NCI-H82 (cell line): ENCODE data around the gene THBS2.

Experiments used
- DNase-seq: peaks from one replicate; lab custom pipeline; 2025; lab: John Stamatoyannopoulos, UW

The THBS2 gene

DNA sequence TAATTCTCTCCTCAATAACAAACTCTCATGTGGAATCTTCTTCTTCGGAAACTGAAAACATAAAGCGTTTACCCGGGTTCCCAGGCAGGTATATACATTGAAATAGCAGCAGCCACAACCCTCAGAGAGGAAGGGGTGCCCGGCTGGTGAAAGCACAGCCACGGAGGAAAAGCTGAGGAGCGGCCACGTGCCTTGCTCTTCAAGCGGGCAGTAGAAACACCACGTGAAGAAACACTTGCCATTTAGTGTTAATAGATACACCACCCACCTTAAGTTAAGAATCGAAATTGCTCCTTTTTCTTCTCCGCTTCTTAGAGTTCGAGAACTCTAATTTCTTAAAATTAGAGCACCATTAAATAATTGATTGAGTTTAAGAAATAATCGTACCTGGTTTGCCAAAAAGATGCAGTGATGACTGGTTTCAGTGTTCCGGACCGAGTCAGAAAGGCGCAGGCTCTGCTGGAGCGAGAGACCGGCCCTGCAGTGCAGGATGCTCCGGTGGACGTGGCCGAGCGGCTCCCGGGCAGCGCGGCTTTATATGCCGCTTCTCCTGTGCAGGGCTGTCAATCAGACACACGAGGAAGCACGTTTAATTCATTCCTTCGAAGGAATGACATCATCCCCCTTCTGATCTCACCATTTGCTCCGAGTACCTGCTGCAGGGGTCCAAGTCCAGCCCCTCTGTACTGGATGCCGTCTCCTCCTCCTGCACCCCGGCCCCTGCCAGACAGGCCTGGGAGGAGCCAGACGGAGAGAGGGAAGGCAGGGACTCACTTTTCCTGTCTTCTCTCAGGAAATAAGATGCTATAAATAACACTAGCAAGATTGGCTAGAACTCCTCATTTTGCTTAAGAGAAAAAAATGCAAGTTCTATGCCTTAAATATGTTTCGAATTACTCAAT is at the start of gene THBS2:
TSS of gene THBS2 (minus strand) at position 510 of the 902 bp plus-strand sequence. CDS start 3,062 bp downstream, outside the sequence.
- no peak for DNase-seq

DNA sequence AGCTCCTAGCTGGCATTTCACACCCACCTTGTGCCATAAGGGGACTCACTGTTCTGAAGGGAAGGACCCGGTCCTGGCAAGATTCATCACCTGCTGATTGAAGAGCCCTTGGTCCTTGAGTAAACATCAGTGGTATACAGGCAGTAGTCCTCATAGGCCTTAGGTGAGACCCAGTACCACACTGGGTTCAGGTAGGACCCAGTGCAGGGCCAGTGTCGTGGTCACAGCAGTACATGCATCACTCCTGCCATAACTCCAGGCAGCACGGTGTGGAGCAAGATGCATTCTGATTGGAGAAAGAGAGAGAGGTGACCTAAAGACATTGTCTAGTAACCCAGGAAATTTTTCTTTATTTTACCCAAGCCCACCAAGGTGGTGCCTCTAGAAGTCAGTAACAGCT is 49.1 kb upstream of the THBS2 start:
- DNase-seq: no peak

DNA sequence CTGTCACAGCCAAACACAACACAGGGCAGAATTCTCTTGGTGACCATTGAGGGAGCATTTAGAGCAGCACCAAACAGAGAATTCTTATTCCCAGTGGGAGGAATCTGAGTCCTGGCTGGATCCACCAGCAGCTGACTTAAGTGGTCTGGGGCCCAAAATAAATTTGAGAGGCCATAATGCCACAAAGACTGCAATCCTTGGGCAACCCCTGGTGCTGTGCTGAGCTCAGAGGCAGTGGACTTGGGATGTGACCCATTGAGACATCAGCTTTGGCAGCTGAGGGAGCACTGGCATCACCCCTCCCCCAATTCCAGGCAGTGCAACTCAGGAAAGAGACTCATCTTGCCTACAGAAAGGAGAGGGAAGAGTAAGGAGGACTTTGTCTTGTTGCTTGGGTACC is 48.6 kb upstream of the THBS2 start:
- no peak for DNase-seq

DNA sequence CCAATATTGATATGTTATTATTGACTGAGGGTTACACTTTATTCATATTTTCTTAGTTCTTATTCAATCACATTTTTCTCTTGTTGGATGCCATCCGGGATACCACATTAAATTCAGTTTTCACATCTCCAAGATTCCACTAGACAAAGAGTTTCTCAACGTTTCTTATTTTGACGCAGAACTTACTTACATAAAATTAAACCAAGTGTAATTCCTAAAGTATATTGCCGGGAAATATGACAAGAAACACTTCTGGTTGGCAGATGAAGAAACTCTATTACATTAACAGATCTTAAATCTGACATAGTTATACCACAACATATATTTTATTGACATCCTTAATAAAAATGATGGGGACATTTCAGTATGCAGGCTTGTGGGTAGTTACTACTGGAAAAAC is 47.3 kb upstream of the THBS2 start:
- DNase-seq: no peak

DNA sequence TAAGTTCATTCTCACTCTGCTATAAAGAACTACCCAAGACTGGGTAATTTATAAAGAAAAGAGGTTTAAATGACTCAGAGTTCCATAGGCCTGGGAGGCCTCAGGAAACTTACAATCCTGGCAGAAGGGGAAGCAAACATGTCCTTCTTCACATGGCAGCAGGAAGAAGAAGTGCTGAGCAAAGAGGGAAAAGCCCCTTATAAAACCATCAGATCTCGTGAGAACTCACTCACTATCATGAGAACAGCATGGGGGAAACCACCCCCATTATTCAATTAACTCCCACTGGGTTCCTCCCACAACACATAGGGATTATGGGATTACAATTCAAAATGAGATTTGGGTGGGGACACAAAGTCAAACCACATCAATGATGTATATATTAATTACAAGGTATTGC is 45.0 kb upstream of the THBS2 start:
- DNase-seq: peak; percentile 54

DNA sequence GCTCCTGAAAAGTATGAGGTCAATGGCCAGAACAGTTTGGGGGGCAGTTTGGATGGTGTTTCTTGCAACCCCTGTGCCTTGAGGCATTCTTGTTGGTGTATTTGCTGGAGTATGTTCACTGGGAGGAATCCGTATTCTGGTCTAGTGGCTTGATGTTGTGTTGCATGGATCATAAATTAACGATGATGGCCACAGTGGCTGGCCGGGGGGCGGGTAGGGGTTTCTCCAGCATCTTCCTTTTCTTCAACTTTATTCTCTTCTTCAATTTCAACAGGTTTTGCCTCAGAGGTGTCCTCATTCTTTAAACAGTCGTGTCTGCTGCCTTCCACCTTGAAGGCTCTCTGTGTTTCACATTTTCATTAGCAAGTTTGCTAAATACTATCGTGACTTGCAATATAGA is 43.0 kb upstream of the THBS2 start:
- DNase-seq: no peak

DNA sequence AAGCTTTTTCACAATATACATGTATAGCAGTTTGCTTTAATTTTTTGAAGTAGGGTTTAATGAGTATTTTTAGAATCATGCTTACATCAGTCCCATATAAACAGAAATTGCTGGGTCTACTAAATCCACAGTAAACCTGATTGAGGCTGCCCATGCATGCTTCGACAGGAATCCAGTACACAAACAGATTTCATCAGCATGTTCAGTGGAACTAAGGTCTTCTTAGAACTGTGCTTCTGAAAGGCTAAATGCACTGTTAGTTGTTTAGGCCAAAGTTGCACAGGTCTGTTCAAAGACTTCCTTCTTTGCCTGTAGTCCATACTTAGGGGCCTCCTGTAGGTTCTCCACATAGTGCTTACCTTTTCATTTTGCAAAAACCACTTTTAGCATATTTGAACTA is 42.5 kb upstream of the THBS2 start:
- DNase-seq: no peak

DNA sequence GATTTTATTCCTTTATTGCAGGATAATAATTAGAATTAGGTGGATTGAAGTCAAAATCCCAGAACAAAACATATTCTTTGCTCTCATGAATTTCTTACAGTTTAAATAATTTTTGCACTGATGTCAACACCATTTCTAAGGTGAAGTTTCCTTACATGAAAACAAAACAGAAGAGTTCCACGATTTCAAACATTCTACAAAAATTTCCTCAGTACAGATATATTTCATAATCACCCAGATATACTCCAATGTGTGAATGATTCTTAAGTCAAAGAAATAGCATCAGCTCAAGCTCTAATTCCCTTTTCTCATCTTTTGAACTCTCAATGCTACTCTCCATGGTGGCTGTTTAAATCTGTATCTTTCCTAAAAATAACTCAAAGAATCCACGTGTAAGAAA is 39.5 kb upstream of the THBS2 start:
- no peak for DNase-seq

DNA sequence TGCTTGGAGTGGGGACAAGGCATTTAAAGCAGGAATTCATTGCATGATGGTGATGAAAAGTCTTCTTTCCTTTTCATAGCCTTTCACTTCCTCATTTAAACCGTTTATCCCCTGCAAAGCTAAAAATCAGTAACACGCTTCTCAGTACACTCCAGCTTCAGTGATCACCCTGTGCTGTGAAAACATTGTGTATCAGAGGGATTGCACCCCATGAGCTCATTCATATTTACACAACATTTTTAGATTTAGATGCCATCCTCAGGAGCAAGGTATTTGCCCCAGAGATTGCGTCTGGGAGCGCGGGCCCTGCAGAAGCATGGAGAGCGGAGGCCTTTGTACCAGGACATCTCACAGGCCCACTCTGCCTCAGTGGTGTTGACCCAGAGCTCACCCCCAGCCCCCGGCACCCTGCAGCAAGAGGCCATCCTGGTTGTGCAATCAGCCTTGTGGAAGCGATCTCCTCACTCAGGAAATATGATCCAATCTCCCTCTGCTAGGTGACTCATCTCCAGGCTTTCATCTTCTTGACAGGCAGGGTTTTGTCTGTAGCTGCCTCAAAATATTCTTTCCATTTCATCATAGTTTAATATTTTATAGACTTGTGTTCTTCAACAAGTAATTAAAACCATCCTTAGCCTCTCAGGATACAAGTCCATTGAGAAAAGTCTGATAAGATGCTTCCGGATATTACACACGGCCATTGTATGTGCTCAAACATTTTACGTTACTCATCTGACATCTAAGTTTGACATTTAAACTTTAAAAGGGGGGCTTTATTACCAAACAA is 38.9 kb upstream of the THBS2 start:
- no peak for DNase-seq

DNA sequence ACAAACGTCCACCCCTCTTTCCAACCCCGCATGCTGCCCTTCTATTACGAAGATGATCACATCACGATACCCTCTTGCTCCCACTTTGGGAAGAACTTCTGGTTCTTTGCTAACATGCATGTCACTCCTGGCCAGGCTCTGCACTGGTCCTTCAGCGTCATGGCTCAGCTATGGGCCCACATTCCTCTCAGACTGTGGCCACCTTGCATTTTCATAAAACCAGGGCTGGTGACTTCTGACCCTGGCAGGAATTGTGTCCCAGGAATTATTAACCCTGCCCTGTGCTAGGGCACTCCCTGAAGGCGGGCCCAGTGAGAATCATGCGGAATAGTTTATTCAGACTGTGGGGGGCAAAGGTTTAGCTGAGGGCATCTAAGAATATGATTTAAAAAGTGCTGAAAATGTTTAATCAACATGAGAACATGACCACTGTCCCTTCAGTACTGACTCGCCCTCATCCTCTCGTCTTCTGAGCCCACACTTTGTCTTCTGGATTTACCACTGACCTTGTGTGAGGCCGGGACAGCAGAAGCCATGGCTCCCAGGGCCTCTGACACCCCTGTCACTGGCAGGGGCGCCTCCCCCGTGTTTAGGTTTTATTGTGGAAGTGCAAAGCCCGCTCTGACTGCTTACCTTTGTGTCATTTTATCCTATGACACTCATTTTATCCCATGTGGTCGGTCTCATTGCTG is 38.1 kb upstream of the THBS2 start:
- no peak for DNase-seq

DNA sequence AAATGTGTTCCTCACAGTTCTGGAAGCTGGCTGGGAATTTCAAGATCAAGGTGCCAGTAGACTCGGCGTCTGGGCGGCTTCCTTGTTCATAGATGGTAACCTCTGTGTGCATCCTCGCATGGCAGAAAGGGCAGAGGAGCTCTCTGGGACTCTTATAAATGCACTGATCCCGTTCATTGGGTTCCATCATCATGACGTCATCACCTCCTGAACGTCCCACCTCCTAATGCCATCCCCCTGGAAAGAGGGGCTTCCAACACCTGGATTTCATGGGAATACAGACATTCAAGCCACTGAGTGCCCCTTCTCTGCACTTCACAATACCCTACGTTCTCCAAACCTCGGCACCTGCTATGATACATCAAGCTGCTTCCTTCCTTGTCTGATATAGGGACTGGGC is 37.5 kb upstream of the THBS2 start:
- DNase-seq: no peak

DNA sequence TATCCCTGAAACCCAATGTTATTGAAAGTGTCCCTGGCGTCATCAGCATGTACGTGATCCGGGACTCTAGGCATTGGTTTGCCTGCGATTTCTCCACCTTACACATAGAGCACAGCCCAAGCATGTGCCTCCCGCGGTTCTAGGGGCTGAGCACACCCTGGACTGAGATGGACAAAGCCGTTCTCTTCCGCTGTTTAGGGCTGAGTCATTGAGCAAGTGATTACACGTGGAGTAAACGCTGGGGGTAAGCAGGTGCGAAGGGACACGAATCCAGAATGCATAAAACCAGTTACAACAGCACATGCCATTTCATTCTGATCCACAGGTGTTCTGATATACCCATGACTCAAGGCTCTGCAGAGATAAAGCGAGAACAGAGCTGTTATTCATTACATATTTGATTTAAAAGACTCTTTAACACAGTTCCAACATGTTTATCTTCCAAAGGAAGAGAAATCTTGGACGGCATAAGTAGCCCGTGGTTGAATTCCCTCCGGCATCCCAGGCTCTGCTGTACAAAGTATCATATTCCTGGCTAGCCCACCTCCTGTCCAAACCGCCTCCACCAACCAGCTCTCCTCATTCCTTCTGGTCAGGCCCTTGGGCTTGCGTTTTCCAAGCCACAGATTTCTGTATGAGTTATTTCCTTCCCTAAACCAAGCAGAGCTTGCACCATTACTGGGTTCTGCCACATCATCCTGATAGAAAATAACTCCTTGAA is 36.1 kb upstream of the THBS2 start:
- no peak for DNase-seq

DNA sequence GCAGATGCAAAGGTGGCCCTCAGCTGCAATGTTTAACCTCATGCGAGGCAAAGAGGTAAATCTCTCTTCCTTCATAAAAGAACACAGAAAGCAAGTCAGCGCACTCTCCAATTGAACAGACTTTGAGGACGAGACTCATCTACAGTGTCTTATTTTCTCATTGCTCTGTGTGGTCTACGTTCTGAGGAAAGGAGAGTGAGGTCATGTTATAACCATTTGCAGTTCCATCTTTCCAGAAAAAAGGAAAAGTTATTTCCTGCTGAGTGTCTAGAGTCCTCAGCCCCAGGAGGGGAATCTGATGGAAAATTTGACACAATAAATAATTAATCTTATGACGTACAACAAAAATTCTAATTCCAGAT is 35.6 kb upstream of the THBS2 start:
- DNase-seq: no peak

DNA sequence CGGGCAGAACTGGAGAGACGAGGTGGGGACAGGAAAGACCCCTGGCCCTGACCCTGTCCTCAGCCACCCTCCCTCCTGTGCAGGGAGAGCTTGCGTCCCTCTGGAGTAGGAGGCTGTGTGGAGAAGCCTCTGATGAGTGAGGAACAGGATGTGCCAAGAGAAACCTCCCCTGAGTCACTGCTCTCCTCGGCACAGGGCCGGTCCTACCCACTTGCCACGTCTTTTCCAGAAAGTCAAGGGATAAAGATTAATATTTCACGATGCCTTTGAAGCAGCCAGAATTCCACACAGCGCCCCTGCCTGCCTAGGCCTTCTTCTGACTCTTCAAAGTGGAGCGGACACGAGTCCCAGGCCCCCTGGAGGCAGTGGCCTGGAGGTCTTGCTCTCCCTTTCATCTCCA is 34.9 kb upstream of the THBS2 start:
- DNase-seq: no peak

DNA sequence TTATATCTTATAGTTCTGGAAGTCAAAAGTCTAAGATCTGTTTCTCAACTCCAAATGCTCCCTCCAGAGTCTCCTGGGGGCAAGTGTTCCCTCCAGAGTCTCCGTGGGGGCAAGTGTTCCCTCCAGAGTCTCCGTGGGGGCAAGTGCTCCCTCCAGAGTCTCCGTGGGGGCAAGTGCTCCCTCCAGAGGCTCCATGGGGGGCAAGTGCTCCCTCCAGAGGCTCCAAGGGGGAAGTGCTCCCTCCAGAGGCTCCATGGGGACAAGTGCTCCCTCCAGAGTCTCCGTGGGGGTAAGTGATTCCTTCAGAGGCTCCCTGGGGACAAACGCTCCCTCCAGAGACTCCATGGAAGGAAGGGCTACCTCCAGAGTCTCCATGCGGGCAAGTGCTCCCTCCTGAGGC is 34.0 kb upstream of the THBS2 start:
- DNase-seq: no peak

DNA sequence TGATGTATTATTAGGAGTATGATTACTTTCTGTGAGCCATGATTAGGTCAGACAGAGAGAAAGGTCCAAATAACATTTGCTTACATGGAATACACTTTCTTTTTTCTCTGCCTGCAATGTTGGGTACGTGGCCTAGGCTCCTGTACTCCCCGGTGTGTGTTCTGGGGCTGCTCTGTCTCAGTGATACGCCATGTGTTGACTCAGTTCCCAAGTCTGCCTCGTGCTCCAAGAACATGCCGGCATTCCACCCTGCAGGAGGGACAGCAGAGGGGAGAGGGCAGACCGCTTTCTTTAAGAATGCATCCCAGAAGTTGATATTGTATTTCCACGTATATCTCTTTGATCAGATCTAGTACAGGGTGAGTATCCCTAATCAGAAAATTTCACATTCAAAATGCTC is 33.3 kb upstream of the THBS2 start:
- DNase-seq: no peak

DNA sequence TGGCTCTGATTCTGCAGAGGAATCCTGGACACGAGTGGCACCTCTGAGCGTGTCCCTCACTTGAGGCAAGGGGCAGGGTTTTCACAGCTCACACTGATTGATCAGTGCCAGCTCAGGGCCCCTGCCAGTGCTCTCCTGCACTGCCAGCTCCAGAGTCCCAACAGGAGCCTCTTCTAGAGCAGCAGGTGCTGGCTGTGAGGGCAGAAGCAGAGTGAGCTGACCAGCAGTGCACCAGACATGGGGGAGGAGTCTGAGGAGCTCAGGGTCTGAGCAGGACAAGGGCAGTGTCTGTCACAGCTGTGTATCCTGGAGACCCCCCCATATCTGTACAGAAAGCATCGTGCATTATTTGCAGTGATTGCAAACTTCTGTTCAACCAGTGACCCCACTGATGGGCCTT is 31.5 kb upstream of the THBS2 start:
- no peak for DNase-seq

DNA sequence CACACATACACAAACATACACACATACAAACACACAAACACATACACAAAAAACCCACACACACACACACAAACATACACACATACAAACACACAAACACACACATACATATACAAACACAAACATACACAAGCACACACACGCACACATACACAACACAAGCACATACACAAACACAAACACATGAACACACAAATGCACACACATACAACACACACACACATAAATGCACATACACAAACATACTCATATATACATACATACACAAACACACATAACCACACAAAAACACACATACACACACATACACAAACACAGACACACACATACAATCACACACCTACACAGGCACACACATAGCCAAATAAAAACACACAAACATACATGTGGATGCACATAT is 30.3 kb upstream of the THBS2 start:
- no peak for DNase-seq

DNA sequence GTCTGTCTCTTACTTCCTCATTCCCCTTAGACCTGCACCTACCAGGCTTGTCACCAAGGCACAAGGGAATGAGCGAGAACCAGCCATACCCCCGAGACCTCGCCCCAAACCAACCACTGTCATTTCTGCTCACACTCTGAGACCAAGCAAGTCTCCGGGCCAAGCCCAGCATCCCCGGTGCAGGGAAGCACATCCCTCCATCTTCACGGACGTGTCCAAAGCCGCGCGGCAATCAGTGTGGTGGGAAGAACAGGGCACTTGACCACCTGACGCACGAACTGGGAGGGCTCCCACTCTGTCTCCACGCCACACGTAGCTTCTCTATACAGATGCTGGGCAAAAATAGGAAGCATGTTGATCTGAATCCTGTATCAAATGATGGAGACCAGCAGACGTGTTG is 28.4 kb upstream of the THBS2 start:
- no peak for DNase-seq

DNA sequence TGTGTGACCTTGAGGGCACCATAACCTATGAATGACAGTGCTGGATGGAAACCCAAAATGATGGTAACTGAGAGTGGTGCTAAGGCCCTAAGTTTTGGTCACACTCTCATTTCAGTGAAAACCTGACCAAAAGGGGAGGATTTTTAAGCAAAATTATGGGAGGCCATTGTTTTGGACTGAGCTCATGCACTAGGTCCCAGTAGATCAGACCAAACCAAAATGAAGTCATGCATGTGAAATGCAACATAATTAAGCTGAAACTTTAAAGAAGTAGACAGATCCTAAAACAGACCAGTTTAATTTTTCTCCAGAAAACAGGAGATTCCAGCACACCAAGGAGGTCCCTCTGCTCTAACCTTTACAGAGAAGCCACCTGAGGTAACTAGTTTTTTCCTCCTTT is 24.0 kb upstream of the THBS2 start:
- DNase-seq: no peak

DNA sequence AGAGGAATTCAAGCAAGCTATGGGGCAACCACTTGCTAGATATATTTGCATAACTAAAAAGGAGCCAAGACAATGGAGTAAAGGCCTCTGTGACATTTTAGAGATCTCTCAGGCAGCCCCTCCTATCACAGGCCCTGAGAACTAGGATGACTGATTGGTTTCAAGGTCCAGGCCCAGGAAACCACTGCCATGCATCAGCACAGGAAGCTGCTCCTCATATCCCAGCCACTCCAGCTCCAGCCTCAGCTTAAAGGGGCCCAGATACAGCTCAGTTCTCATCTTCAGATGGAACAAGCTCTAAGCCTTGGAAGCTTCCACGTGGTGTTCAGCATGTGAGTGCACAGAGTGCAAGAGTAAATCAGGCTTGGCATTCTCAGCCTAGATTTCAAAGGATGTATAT is 21.1 kb upstream of the THBS2 start:
- DNase-seq: no peak

DNA sequence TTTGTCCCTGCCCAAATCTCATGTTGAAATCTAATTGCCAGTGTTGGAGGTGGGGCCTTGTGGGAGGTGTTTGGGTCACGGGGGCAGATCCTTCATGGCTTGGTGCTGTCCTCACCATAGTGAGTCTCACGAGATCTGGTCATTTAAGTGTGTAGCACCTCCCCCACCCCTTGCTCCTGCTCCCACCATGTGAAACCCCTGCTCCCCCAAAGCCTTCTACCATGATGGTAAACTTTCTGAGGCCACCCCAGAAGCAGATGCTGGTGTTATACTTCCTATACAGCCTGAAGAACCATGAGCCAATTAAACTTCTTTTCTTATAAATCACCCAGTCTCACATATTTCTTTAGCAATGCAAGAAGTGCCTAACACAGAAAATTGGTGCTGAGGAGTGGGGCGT is 19.9 kb upstream of the THBS2 start:
- DNase-seq: no peak
